Kidney (tissue), 14 donors: ENCODE data around the gene TRAPPC13. TPM values are rescaled to one million over a fixed set of nuclear protein-coding genes. Genes with fewer than 3 reads are reported as not detected.

Source experiments
- DNase-seq, 5 donors: peaks; one replicate each; pipeline ENCODE4 v3.0.0-alpha.2; 2013 to 2020
- FAIRE-seq: peaks from 2 replicates; lab custom pipeline; 2012; peaks lifted over from hg19 to GRCh38; lab: Jason Lieb, UNC
- H3K27ac ChIP-seq, 2 donors: one replicate each; pipeline ENCODE4 v1.7.0; 2013; ENCODE audit warnings: low read depth in 2 of 2, low read length in 2 of 2, inconsistent platforms in 1 of 2
- H3K27me3 ChIP-seq: one replicate; pipeline ENCODE4 v1.7.1; 2013; ENCODE audit warnings: low read length, inconsistent platforms; ENCODE audit not compliant: control insufficient read depth, insufficient read depth
- H3K36me3 ChIP-seq, 3 donors: one replicate each; pipeline versions ENCODE4 v1.7.0 to v1.7.1; 2013; ENCODE audit warnings: low read length in 3 of 3, control low read depth in 1 of 3, inconsistent platforms in 1 of 3; ENCODE audit not compliant: insufficient read depth in 3 of 3, control insufficient read depth in 2 of 3
- H3K4me1 ChIP-seq, 3 donors: one replicate each; pipeline versions ENCODE4 v1.7.0 to v1.7.1; 2013; ENCODE audit warnings: low read length in 3 of 3, inconsistent platforms in 1 of 3, low read depth in 1 of 3; ENCODE audit not compliant: control insufficient read depth in 2 of 3, insufficient read depth in 2 of 3
- H3K4me3 ChIP-seq, 3 donors: one replicate each; pipeline versions ENCODE4 v1.7.0 to v1.8.1; 2013; ENCODE audit warnings: low read length in 3 of 3, control low read depth in 1 of 3, inconsistent platforms in 1 of 3
- H3K9ac ChIP-seq, 3 donors: one replicate each; pipeline versions ENCODE4 v1.7.0 to v1.7.1; 2013; ENCODE audit warnings: low read length in 3 of 3, control low read depth in 1 of 3, inconsistent platforms in 1 of 3
- H3K9me3 ChIP-seq, 3 donors: one replicate each; pipeline versions ENCODE4 v1.7.0 to v1.7.1; 2013; ENCODE audit warnings: low read length in 3 of 3, control low read depth in 1 of 3, inconsistent platforms in 1 of 3; ENCODE audit not compliant: control insufficient read depth in 2 of 3, insufficient read depth in 1 of 3
- intact Hi-C: fragments of 100-400 bp; cut with DNase I; formaldehyde crosslinking; loops from one replicate; pipeline ENCODE4 v1.11.1; 2022
- polyA plus RNA-seq: library from polyadenylated mRNA; stranded (reverse); fragments of 350-450 nt; fragmentation: Illumina TruSeq; extraction: RNeasy Lipid Tissue Mini Kit (QIAGEN cat#74804); gene quantifications from one replicate; pipeline ENCODE4 v1.2.3, GENCODE V29; 2014; ENCODE audit warnings: low read depth, low replicate concordance; ENCODE audit not compliant: insufficient read depth
- total RNA-seq: library from RNA; stranded (reverse); fragmentation: NEBNext Ultra II Directional; extraction: Animal tissue kit (Norgen Biotek cat#: 25700); gene quantifications from one replicate; pipeline ENCODE4 v1.2.1, GENCODE V29; 2021
- TF ChIP-seq, protein P1 (sequence below): IDR thresholded peaks from 3 replicates; pipeline ENCODE4 v1.5.1; 2012; ENCODE audit warnings: mild to moderate bottlenecking, moderate library complexity, borderline replicate concordance; ENCODE audit not compliant: insufficient read depth; ENCODE audit errors: extremely low read depth
- donor health status: control.
- donor health status: control.
- donor health status: control.
- donor health status: control.
- donor health status: control.
- donor health status: DM: yes; HTN: yes; CAD: no.
- donor health status: Normal renal cell carcinoma (clear cell type).

TRAPPC13 gene
- total and polyA plus RNA-seq, 2 donors from 2014 or later, result 22.0 to 24.3 TPM

DNA sequence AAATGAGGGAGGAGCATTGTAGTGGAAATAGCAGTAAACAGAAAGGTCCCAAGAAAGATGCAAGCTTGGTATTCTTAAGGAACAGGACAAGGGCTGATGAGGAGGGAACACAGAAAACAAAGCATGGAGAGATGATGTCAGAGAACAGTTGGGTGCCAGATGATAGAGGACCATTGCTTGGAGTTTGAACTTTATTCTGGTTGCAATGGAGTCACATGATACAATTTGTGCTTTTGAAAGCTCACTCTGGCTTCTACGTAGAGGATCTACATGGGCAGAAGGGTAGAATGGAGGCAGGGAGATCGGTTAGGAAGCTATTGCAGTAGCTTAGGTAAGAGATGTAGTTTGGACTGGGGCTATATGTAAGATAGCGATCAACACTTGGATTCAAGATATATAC lies 57.3 kb downstream of the TRAPPC13 start:
- H3K4me3 ChIP-seq, result no peak overlapping the region
- intact Hi-C loops, result no loop called here
- H3K4me1 ChIP-seq, result no peaks in the 10 kb centered on the region
- H3K27ac ChIP-seq, result no peak overlapping the region
- H3K36me3 ChIP-seq, result peaks cover 0 to 4% (median 0%) of the 10 kb centered on the region in 3 donors
- H3K27me3 ChIP-seq, result no peaks in the 10 kb centered on the region
- H3K9me3 ChIP-seq, result no peaks in the 10 kb centered on the region
- no peak overlapping the region for H3K9ac ChIP-seq
- DNase-seq (no peak), FAIRE-seq (no peak)
- TF ChIP-seq, protein P1, sequence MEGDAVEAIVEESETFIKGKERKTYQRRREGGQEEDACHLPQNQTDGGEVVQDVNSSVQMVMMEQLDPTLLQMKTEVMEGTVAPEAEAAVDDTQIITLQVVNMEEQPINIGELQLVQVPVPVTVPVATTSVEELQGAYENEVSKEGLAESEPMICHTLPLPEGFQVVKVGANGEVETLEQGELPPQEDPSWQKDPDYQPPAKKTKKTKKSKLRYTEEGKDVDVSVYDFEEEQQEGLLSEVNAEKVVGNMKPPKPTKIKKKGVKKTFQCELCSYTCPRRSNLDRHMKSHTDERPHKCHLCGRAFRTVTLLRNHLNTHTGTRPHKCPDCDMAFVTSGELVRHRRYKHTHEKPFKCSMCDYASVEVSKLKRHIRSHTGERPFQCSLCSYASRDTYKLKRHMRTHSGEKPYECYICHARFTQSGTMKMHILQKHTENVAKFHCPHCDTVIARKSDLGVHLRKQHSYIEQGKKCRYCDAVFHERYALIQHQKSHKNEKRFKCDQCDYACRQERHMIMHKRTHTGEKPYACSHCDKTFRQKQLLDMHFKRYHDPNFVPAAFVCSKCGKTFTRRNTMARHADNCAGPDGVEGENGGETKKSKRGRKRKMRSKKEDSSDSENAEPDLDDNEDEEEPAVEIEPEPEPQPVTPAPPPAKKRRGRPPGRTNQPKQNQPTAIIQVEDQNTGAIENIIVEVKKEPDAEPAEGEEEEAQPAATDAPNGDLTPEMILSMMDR, result no peak

DNA sequence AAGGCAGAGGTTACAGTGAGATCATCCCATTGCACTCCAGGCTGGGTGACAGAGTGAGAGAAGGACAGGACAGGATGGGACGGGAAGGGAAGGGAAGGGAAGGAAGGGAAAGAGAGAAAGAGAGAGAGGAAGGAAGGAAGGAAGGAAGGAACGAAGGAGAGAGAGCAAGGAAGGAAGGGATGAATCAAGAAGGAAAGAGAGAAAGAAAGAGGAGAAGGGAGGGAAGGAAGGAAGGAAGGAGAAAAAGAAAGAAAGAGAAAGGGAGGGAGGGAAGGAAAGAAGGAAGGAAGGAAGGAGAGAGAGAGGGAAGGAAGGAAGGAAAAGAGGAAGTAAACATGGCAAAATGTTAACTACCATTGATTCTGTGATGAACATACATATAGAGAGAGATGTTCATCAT lies 68.3 kb downstream of the TRAPPC13 start:
- intact Hi-C loops, result no loop called here
- Histone ChIP-seq H3K4me1 (peaks cover 0 to 2% (median 0%) of the 10 kb centered on the region in 3 donors), H3K9me3 (no peaks in the 10 kb centered on the region), H3K27ac (no peak overlapping the region), H3K9ac (no peak overlapping the region), H3K4me3 (no peak overlapping the region), H3K27me3 (no peaks in the 10 kb centered on the region), H3K36me3 (no peaks in the 10 kb centered on the region)
- TF ChIP-seq, protein P1, result no peak
- FAIRE-seq (no peak), DNase-seq (no peak)

DNA sequence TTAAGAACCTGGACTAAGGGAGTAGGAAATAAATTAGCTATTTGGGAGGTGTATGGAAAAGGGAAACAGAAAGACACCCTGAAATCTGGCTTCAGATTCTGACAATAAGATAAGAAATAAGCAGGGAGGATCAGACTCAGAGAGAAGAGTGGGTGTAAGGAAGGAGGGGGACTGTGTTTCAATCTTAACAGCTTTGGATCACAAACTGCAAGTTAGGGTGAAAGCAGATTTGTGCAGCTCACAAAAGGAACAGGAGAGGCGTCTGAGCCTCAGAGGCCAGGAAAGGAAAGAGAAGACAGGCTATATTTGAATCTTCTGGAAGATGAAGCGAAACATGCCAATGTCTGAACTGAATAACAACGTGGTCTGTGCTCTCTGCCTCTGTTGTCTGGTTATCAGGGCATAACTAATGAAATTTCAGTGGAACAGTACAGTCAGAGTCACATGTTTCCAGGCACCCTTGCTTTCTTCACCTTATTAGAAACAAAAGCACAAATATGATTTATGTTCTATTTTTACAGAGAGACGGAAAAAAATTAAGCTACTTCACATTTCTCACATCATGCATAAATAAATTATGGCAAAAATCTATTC lies 70.4 kb downstream of the TRAPPC13 start:
- intact Hi-C loops, result no loop called here
- DNase-seq, result no peak
- TF ChIP-seq, protein P1, result no peak

DNA sequence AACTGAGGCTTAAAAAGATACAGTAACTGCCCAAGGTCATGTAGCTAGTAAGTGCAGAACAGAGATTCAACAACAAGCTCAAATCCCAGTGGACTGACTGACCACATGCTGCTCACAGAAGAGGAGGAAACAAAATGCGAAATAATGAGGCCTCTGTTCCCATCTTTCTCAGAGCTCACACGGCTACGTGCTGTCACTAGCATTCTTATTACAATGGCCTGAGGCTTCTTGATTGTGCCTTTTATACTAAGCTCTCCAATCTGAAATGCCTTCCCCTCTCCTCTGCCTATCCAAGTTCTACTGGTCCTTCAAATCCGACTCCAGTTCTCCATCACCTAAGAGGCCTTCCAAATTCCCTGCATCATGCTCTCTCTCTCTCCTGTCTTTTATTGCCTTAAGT lies 71.1 kb downstream of the TRAPPC13 start:
- no peaks in the 10 kb centered on the region for H3K36me3 ChIP-seq
- no peak overlapping the region for H3K27ac ChIP-seq
- no peak overlapping the region for H3K9ac ChIP-seq
- H3K4me1 ChIP-seq, result peaks cover 0 to 2% (median 0%) of the 10 kb centered on the region in 3 donors
- no peak for FAIRE-seq
- no peak overlapping the region for H3K4me3 ChIP-seq
- no peaks in the 10 kb centered on the region for H3K27me3 ChIP-seq
- DNase-seq, result no peak
- intact Hi-C loops, result no loop called here
- no peaks in the 10 kb centered on the region for H3K9me3 ChIP-seq
- TF ChIP-seq, protein P1, result no peak

More for the DNA sequence above, 70.4 kb downstream of the TRAPPC13 start:
- Histone ChIP-seq H3K9ac (no peak overlapping the region), H3K27me3 (no peaks in the 10 kb centered on the region), H3K4me3 (no peak overlapping the region), H3K4me1 (peaks cover 0 to 2% (median 0%) of the 10 kb centered on the region in 3 donors), H3K36me3 (no peaks in the 10 kb centered on the region), H3K9me3 (no peaks in the 10 kb centered on the region), H3K27ac (no peak overlapping the region)
- peak; percentile 11 for FAIRE-seq
